Natural killer cell (primary cell): ENCODE measurements around the gene GPR107. TPM values are rescaled to one million over a fixed set of nuclear protein-coding genes. Genes with fewer than 3 reads are reported as not detected.
A peak's percentile ranks its signal among the peaks of the same experiment; 100 is the strongest.

Experiments used
- ATAC-seq, 3 donors: fragments of 150-1000 bp in 2 of 3; fragments of 200-7000 bp in 1 of 3; cut with Tn5 transposase; 1 replicate in 1 of 3; 2 replicates in 2 of 3; pipeline ENCODE4 v1.10.0; 2021; ENCODE audit warnings: mild to moderate bottlenecking in 2 of 3, moderate library complexity in 2 of 3
- DNase-seq, 2 donors: peaks; one replicate each; pipeline versions ENCODE4 v3.0.0 to v3.0.0-alpha.2; 2013 to 2021; ENCODE audit warnings: mixed read lengths in 1 of 2
- H3K27ac ChIP-seq: one replicate; pipeline ENCODE4 v1.5.1; 2013; ENCODE audit warnings: mild to moderate bottlenecking, low read length
- H3K27me3 ChIP-seq: one replicate; pipeline ENCODE4 v1.6.1; 2013; ENCODE audit warnings: low read length; ENCODE audit not compliant: control insufficient read depth, insufficient read depth
- H3K36me3 ChIP-seq: one replicate; pipeline ENCODE4 v1.6.1; 2013; ENCODE audit warnings: low read length; ENCODE audit not compliant: control insufficient read depth, insufficient read depth
- H3K4me1 ChIP-seq: one replicate; pipeline ENCODE4 v1.6.1; 2013; ENCODE audit warnings: low read length; ENCODE audit not compliant: control insufficient read depth, insufficient read depth
- H3K4me3 ChIP-seq: one replicate; pipeline ENCODE4 v1.5.1; 2013; ENCODE audit warnings: low read length
- H3K9me3 ChIP-seq: one replicate; pipeline ENCODE4 v1.6.1; 2013; ENCODE audit warnings: low read length; ENCODE audit not compliant: control insufficient read depth, insufficient read depth
- H3K27ac Mint-ChIP-seq, 2 donors: one replicate each; pipeline ENCODE4 v1.8.0; 2022; ENCODE audit warnings: mild to moderate bottlenecking in 2 of 2, mixed read lengths in 2 of 2, moderate library complexity in 1 of 2
- H3K27me3 Mint-ChIP-seq, 2 donors: one replicate each; pipeline ENCODE4 v1.8.0; 2022; ENCODE audit warnings: low read depth in 2 of 2, mixed read lengths in 2 of 2
- H3K36me3 Mint-ChIP-seq: one replicate; pipeline ENCODE4 v1.8.0; 2022; ENCODE audit warnings: mixed read lengths
- H3K4me1 Mint-ChIP-seq, 2 donors: one replicate each; pipeline ENCODE4 v1.8.0; 2022; ENCODE audit warnings: mixed read lengths in 2 of 2
- H3K4me3 Mint-ChIP-seq: one replicate; pipeline ENCODE4 v1.8.0; 2022; ENCODE audit warnings: mild to moderate bottlenecking, moderate library complexity, mixed read lengths
- H3K9me3 Mint-ChIP-seq, 2 donors: one replicate each; pipeline ENCODE4 v1.8.0; 2022; ENCODE audit warnings: mixed read lengths in 2 of 2
- WGBS: methylation state at CpG from one replicate; pipeline ENCODE4 v1.1.7; 2013; ENCODE audit warnings: missing lambda C conversion rate; ENCODE audit not compliant: insufficient coverage; 5-methylcytosine and 5-hydroxymethylcytosine counted together
- intact Hi-C: fragments of 100-400 bp; cut with micrococcal nuclease; formaldehyde crosslinking; loops from one replicate; pipeline ENCODE4 v1.14.2; 2022
- total RNA-seq, 4 donors: library from RNA; stranded (reverse); fragments of 120-200 nt in 1 of 4; gene quantifications; one replicate each; pipeline versions ENCODE4 v1.2.3 to v1.2.4, GENCODE V29; 2013 to 2022
- TF ChIP-seq, protein P1 (sequence below): fragments of 200-600 bp; IDR thresholded peaks from one replicate; pipeline ENCODE4 v1.8.0; 2022; ENCODE audit warnings: antibody characterized with exemption

GPR107 gene
- total RNA-seq, 3 donors from 2014 or later (not counting 1 experiment from before 2014, with no cell fraction given): 32.9 to 49.5 (median 41.8) TPM

DNA sequence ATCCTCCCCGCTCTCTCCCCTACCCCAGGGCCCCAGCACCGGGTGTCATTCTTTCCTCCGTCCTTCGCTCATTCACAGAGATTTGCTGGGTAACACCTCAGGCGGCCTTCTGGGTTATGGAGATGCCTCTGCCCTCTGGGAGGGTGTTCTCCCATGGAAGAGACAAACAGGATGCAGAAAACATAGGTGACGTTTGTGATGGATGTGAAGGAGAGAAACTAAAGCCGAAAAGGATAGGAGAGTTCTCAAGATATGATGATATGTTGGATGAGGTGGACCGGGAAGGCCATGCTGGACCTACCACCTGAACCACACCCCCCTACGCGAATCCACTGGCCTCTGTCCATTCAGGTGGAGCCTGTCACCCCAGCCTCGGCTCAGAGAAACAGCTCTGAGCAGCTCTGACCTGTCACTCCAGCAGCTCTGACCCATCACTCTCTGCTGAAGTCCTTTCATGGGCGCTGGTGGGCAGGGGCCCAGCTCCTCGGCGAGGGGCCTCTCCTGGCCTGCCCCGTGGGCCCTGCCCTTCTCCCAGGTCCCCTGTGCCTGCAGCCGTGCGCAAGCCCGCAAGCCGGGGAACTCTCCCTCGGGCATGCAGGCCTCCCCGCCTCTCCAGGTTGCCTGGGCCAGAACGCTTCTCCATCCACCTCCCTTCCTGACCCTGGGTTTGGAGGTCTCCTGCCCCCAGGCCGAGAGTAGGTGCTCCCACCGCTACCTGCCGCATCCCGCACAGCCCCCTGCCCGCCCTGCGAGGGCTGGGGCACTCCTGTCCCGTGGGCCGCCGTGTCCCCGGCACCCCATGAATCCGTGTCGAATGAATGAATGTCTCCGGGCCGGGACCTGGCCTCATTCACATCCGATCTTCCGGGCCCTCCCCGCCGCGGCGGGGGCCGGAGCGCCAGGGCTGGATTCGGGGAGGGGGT is 117.8 kb downstream of the GPR107 start:
- H3K4me3 ChIP-seq: no peak overlapping the region
- no peaks in the 10 kb centered on the region for H3K9me3 ChIP-seq
- Mint-ChIP-seq H3K27me3 (no peaks in the 10 kb centered on the region), H3K4me1 (peaks cover 6 to 21% of the 10 kb centered on the region in 2 donors), H3K4me3 (peak overlapping the region; percentile 75), H3K27ac (peak overlapping the region in 1 of 2 donors; percentile 59), H3K9me3 (no peaks in the 10 kb centered on the region), H3K36me3 (no peaks in the 10 kb centered on the region)
- no peaks in the 10 kb centered on the region for H3K36me3 ChIP-seq
- intact Hi-C loops: loop anchor here (2.0 to 10.0 kb wide), 3 partner anchors 44 to 65 kb away; no protein-coding TSS in a partner anchor
- no peak overlapping the region for H3K27ac ChIP-seq
- ATAC-seq (peak in 2 of 3 donors; percentile 2 to 4), DNase-seq (no peak)
- 48% methylated on average over 43 of the region's 45 CpGs for WGBS
- peaks cover 10% of the 10 kb centered on the region for H3K27me3 ChIP-seq
- TF ChIP-seq, protein P1, sequence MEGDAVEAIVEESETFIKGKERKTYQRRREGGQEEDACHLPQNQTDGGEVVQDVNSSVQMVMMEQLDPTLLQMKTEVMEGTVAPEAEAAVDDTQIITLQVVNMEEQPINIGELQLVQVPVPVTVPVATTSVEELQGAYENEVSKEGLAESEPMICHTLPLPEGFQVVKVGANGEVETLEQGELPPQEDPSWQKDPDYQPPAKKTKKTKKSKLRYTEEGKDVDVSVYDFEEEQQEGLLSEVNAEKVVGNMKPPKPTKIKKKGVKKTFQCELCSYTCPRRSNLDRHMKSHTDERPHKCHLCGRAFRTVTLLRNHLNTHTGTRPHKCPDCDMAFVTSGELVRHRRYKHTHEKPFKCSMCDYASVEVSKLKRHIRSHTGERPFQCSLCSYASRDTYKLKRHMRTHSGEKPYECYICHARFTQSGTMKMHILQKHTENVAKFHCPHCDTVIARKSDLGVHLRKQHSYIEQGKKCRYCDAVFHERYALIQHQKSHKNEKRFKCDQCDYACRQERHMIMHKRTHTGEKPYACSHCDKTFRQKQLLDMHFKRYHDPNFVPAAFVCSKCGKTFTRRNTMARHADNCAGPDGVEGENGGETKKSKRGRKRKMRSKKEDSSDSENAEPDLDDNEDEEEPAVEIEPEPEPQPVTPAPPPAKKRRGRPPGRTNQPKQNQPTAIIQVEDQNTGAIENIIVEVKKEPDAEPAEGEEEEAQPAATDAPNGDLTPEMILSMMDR: no peak
- peaks cover 15% of the 10 kb centered on the region for H3K4me1 ChIP-seq

DNA sequence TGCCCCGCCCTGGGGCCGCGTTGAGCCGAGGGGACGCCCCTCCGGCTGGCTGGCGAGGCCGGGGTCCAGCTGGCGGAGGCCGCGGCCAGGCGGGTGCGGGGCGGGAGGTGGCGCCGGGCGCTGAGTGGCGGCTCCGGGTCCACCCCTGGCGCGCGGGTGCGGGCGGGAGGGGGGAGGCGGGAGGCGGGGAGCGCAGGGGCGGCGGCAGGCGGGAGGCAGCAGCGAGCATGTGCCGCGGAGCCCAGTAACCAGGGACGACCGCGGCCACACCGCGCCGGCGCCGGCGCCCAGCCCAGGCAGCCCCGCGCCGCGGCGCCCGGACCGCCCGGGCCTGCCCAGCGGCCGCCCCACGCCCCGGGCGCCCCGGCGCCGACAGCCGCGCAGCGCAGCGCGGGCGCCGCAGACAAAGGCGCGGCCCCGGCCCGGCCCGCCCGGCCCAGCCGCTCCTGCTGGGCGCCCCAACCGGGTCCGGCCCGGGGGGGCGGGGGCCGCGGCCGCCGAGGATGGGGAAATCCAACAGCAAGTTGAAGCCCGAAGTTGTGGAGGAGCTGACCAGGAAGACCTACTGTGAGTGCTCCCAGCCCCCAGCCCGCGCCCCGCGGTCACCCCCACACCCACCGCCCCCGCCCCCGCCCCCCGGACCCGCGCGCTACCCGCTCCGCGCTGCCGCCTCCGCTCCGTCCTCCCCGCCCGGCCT is 118.6 kb downstream of the GPR107 start, which contains the start of gene NCS1:
TSS of gene NCS1 (plus strand) at position 244 of the 697 bp plus-strand sequence. CDS start at position 504, 260 bp downstream.
- H3K27ac Mint-ChIP-seq: peak within 1 kb of the TSS in 1 of 2 donors; percentile 72
- Histone ChIP-seq H3K27me3 (peaks cover 10% of the 10 kb centered on the region), H3K36me3 (no peaks in the 10 kb centered on the region), H3K4me3 (peak within 1 kb of the TSS; percentile 23), H3K4me1 (peaks cover 15% of the 10 kb centered on the region), H3K27ac (no peak within 1 kb of the TSS), H3K9me3 (no peaks in the 10 kb centered on the region)
- H3K4me3 Mint-ChIP-seq: peak within 1 kb of the TSS; percentile 83
- no peaks in the 10 kb centered on the region for H3K9me3 Mint-ChIP-seq
- no peaks in the 10 kb centered on the region for H3K27me3 Mint-ChIP-seq
- H3K4me1 Mint-ChIP-seq: peaks cover 1 to 15% of the 10 kb centered on the region in 2 donors
- WGBS: under 1% methylated on average over 89 of the region's 101 CpGs
- no peaks in the 10 kb centered on the region for H3K36me3 Mint-ChIP-seq
- ATAC-seq (peak; percentile 61 to 74 (median 68)), DNase-seq (peak; percentile 41 to 60)
- TF ChIP-seq, protein P1: no peak
- intact Hi-C loops: loop anchor here (2.0 to 10.0 kb wide), 3 partner anchors 45 to 66 kb away; no protein-coding TSS in a partner anchor

DNA sequence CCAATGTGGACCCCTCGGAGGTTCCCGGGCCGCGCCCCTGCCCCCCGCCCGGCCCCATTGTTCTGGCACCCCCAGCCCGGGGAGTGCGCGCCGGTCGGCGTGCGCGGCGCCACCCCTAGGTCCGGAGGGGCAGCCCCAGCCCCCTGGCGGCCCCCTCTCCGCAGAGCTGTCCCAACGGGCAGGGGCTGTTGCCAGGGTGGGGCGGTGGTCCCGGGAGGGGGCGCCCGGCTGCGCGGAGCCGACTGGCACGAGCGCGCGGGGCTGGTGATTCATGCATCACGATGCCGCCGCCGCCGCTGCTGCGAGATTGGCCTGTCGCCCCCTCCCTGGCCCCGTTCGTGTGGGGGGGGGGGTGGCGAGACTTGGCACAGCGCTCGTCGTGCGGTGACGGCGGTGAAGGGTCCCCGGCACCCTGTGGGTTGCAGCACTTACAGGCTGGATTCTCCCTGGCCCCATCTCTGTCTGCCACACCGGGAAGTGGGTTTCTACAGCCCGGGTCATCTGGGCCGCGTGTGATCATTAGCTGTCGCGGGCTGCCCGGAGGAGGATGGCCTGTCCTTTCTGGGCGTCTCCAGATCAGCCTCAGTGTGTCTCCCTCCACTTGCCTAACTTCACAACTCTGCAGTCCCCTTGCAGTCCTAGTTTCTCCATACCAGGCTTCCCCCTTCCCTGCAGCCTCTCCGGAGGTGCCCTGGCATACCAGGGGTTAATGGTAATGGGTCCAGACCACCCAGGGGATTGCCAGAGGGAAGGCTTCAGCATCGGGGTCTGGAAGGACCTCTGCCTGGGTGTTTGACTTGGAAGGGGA is 119.4 kb downstream of the GPR107 start:
- H3K27ac Mint-ChIP-seq: peak overlapping the region in 1 of 2 donors; percentile 72
- intact Hi-C loops: loop anchor here (2.0 to 10.0 kb wide), 3 partner anchors 46 to 66 kb away; no protein-coding TSS in a partner anchor

More for the DNA sequence above, 119.4 kb downstream of the GPR107 start:
- WGBS: 3% methylated on average over 56 of the region's 57 CpGs
- DNase-seq (peak; percentile 44 to 67), ATAC-seq (peak; percentile 47 to 74 (median 67))
- Histone ChIP-seq H3K9me3 (no peaks in the 10 kb centered on the region), H3K27ac (no peak overlapping the region), H3K27me3 (peaks cover 10% of the 10 kb centered on the region), H3K36me3 (no peaks in the 10 kb centered on the region), H3K4me3 (peak overlapping the region; percentile 23), H3K4me1 (peaks cover 15% of the 10 kb centered on the region)
- H3K4me3 Mint-ChIP-seq: peak overlapping the region; percentile 83
- peaks cover 0 to 12% of the 10 kb centered on the region in 2 donors for H3K4me1 Mint-ChIP-seq
- TF ChIP-seq, protein P1: no peak
- H3K27me3 Mint-ChIP-seq: no peaks in the 10 kb centered on the region
- H3K9me3 Mint-ChIP-seq: no peaks in the 10 kb centered on the region
- H3K36me3 Mint-ChIP-seq: no peaks in the 10 kb centered on the region
